ENCODE data around the gene PCGF5.
"Not testable (repeated sequence)": the region's sequence is repeated elsewhere in the genome, so short reads cannot be mapped to it uniquely, and the experiment has no call there.

The PCGF5 gene

GRCh38 chr10:91286572-91286971, 66.1 kb downstream of the PCGF5 start:
- no peak for DNase-seq (ENCODE audit: low read depth)

DNA sequence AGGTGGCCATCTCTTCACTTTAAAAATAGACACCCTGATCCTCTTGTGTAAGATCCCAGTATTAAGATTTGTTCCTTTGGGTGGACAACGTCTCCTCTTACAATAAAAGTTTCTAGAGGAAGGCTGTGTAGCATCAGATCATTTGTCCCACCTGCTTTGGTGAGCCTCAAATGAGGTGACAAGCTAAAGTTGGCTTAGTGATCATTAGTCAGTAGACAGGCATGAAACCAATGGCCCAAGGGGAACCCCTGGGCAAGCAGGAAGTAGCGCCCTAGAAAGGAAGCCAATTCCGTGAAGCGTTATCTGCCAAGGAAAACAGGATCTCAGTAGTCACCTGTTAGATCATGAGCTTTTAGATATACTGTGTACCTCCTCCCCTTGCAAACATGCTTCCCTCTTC, 66.8 kb downstream of the PCGF5 start:
- no peak for DNase-seq (ENCODE audit: low read depth)

- DNase-seq (ENCODE audit: low read depth) = no peak
These were observed 67.4 kb downstream of the PCGF5 start for GRCh38 chr10:91287912-91288311.

DNA sequence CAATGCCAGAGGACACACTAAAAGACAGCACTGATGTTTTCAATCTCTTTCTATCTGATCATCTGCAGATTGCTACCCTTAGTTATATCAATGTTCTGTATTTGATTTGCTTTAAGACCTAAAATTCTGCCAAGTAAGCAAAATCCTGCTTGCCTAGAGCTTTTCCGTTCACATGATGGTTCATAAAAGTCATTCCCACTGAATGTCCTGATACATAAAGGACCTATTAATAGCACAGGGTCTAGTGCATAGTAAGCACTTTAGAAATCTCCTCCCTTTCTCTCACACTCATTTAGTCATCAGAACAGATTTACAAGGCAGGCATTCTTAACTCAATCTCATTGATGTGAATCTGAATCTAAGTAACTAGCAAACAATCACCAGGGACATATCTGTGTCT, 68.8 kb downstream of the PCGF5 start:
- DNase-seq (ENCODE audit: low read depth) = no peak

DNA sequence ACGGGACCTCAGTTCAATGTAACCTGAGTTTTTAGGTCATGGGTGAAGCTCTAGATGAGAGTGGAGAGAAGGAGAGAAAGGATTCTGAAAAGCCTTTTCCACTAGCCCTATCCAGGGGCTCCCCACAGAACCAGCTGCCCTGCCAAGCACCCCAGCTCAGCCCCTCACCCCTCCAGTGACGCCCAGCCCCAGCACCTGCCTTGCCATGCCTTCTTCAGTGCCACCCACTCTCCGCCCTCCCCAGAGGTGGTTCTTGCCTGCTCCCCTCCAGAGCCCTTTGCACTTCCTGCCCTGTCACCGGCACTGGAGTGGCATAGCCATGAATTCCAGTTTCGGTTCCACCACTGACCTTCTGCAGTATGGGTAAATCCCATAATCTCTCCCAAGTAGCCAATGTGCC, 70.1 kb downstream of the PCGF5 start:
- no peak for DNase-seq (ENCODE audit: low read depth)

- no peak for DNase-seq (ENCODE audit: low read depth)
These were observed 73.9 kb downstream of the PCGF5 start for GRCh38 chr10:91294134-91294906.

DNA sequence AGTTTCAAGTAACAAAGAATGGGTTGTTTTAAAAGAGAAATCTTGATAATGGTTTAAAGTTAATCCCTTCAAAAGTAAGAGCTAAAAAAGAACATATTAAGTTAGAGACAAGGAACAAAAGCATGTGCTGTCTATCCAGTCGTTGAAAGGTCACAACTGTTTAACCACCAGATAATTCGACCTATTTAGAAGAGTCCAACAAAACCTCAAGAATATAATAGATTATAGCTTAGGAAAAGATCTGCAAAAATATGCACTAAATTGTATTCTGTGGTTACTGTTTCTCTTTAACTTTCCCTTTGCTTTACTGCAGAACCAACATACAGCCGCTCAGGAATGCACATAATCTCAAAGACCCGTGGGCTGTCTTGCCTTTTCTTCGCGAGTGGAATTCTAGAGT, 74.9 kb downstream of the PCGF5 start:
- no peak for DNase-seq (ENCODE audit: low read depth)

GRCh38 chr10:91296471-91296870, 76.0 kb downstream of the PCGF5 start:
- no peak for DNase-seq (ENCODE audit: low read depth)

GRCh38 chr10:91298224-91298871, 77.9 kb downstream of the PCGF5 start:
- DNase-seq (ENCODE audit: low read depth) = peak; percentile 72

- DNase-seq (ENCODE audit: low read depth) = no peak
These were observed 79.6 kb downstream of the PCGF5 start for GRCh38 chr10:91299999-91300575.

- not testable (repeated sequence) for DNase-seq (ENCODE audit: low read depth)
These were observed 82.5 kb downstream of the PCGF5 start for GRCh38 chr10:91302946-91303345.

GRCh38 chr10:91305979-91306378, 85.5 kb downstream of the PCGF5 start:
- DNase-seq (ENCODE audit: low read depth) = not testable (repeated sequence)

GRCh38 chr10:91307489-91307888, 87.0 kb downstream of the PCGF5 start:
- no peak for DNase-seq (ENCODE audit: low read depth)

DNA sequence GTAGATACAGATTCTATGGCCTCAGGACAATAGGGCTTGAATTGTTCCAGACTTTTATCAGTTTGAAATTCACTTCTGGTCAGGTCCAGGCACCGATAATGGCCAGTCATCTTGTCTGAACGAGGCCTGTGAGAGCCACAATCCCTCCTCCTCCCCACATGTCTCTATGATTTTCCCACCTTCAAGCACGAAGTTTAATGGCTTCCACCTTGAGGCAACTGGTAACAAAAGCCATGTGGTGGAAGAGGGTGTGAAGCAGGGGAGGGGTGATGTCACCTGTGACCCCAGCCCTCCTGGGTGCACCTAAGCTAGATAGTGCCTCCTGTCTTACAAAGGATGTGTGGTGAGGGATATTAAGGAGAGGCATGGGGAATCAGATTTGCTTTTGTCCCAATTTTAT, 89.2 kb downstream of the PCGF5 start:
- no peak for DNase-seq (ENCODE audit: low read depth)

GRCh38 chr10:91311601-91312381, 91.3 kb downstream of the PCGF5 start:
- DNase-seq (ENCODE audit: low read depth) = no peak

- no peak for DNase-seq (ENCODE audit: low read depth)
These were observed 91.9 kb downstream of the PCGF5 start for GRCh38 chr10:91312382-91312733.

DNA sequence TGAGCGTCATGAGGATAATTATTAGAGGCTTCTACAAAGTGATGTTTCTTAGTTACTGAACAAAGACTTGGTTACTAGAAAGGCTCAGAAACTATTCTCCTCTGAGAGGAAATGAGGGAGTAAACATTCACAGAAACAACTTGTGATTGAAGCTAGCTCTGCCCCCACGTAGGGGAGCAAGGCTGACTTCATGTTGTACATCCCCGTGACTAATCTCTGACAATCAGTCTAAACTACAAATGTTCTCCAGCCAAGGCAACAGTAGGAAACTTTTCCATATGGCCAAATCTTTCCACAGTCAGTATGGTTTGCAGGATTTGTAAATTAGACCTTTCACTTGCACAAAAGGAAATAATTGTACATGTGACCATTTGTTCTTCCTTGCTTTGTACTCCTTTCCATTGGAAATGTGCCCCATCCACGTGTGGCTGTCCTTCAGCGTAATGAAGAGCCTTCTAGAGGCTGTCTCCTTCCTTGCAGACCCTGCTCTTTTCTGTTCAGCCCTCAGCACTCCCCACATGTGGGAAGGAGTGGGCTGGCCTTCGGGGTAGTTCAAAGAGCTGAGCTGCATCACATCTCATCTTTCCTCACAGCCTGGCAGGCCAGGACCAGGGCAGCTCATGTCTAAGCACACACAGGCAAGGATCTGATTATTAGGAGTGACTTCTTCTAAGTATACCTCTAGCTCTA, 93.5 kb downstream of the PCGF5 start:
- DNase-seq (ENCODE audit: low read depth) = no peak

DNA sequence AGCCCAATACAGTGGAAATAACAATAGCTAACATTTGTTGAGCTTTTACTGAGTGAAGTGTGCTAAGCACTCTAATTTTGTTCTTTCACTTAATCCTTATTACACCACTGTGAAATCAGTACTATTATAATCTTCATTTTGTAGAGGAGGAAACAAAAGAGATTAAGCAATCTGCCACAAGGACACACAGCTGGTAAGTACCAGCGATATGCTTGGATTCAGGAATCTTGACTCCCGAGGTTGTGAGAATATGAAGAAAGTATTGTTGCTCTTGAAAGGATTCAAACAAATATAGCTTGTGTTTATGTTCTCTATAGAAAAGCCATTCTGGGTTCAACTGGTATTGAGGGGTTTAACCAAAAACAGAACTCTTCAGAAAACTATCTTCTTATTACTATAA, 96.0 kb downstream of the PCGF5 start:
- DNase-seq (ENCODE audit: low read depth) = no peak

DNA sequence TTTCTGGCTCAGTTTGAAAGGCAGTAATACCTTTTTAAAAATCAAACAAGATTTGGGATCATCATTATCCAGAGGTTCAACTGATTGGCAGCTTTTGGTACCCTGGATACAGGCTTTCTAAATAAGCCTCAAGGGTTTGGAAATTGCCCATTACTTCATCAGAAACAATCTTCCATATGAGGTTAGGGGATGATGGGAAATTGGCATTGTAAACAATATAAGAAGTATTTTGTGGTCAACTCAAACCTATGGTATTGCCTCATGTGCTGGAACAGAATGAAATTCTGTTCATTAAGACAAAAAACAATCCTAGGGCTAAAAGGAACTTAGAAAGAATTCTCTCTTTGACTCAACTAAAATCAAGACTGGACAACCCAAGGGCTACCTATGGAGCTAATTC, 97.1 kb downstream of the PCGF5 start:
- no peak for DNase-seq (ENCODE audit: low read depth)

- no peak for DNase-seq (ENCODE audit: low read depth)
These were observed 98.9 kb downstream of the PCGF5 start for GRCh38 chr10:91319336-91319735.

- not testable (repeated sequence) for DNase-seq (ENCODE audit: low read depth)
These were observed 102.9 kb downstream of the PCGF5 start for GRCh38 chr10:91323293-91323905.
